Activated T-cell treated with anti-CD3 and anti-CD28 coated beads, Interleukin-2, amount 50 U/mL, for 1 hour (primary cell): Measurements from ENCODE around the gene SLC9A6.

Source experiments
- DNase-seq: peaks from one replicate; pipeline ENCODE4 v3.0.0-alpha.2; 2020

Gene SLC9A6

DNA sequence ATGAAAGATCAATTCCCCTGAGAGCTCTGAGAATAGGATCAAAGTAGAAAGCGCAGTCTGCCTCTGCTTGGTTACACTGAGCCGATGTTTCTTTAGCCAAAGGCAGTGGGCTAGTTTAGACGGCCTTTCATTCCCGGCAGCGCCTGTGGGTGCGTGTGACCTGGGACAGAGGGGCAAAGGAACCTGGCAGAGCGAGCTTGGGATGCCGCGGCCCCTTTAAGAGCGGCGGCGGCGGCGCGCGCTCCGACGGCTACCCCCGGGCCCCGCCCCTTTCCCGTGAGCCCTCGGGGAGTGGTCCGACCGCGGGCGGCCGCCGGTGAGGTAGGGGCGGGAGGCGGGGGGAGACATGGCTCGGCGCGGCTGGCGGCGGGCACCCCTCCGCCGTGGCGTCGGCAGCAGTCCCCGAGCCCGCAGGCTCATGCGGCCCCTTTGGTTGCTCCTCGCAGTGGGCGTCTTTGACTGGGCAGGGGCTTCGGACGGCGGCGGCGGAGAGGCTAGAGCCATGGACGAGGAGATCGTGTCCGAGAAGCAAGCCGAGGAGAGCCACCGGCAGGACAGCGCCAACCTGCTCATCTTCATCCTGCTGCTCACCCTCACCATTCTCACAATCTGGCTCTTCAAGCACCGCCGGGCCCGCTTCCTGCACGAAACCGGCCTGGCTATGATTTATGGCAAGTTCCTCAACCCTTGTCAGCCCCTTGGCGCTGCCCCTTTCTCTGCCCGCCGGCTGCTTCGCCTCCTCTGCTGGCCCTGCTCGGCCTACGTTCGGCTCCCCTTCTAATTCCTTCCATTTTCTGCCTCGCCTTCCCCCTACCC lies at the start of gene SLC9A6:
Gene SLC9A6 (plus strand): TSS at position 279 of the 816 bp plus-strand sequence. CDS start 224 bp downstream, at position 503.
- peak; percentile 69 for DNase-seq

GRCh38 chrX:135944486-135944885 lies 40.7 kb upstream of the SLC9A6 start:
- DNase-seq = no peak

DNA sequence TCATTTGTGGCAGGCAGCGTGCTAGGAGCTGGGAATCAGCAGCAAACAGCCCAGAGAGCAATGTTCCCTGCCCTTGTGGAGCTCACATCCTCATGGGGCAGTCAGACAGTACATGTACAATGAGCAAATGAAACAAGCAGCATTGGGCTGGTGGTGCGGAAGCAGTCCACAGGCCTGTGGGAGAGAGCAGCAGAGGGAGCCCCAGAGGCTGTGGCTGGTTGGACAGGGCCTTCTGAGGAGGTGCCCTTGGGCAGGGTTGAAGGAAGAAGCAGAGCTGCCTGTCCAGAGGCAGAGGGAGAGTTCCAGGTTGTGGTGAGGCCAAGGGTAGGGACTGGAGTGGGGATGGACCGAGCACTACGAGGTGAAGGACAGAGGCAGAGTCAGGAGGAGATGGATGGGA lies 33.9 kb upstream of the SLC9A6 start:
- no peak for DNase-seq

- no peak for DNase-seq
Measured at GRCh38 chrX:135973025-135973547, 12.1 kb upstream of the SLC9A6 start.

GRCh38 chrX:135973548-135974278 lies 11.5 kb upstream of the SLC9A6 start, which contains the start of gene MMGT1:
TSS of gene MMGT1 (minus strand) at chrX:135973988. CDS start at chrX:135973675, 313 bp downstream.
- DNase-seq = peak; percentile 80

- peak; percentile 70 for DNase-seq
Measured at GRCh38 chrX:135974279-135974856, 10.9 kb upstream of the SLC9A6 start.

DNA sequence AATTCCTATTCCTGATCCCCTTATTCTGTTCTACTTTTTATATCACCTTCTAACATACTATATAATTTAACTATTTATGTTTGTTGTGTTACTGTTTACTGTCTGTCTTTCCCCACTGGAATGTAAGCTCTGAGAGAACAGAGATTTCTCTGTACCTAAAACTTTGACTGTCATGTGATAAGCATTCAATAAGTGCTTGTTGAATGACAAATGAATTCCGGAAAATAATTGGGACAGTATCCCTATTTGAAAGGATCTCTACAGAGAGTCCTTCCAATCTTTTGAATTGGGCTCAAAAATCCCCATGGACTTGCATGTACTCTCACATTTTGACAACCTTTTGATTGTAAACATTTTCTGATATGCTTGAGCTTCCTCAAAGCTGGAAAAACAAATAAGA lies 9.8 kb upstream of the SLC9A6 start:
- no peak for DNase-seq

GRCh38 chrX:135977611-135978010 lies 7.6 kb upstream of the SLC9A6 start:
- DNase-seq = no peak

DNA sequence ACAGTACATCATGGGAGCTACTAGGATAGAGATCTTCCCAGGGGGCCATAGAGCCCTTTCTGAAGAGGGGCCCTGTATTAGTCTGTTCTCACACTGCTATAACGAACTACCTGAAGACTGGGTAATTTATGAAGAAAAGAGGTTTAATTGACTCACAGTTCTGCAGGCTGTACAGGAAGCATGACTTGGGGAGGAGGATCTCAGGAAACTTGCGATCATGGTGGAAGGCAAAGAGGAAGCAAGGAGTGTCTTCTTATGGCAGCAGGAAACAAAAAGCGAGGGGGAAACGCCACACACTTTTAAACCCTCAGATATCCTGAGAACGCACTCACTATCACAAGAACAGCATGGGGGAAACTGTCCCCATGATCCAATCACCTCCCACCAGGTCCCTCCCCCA lies 4.2 kb upstream of the SLC9A6 start:
- DNase-seq = no peak

- DNase-seq = no peak
Measured at GRCh38 chrX:135981668-135982067, 3.6 kb upstream of the SLC9A6 start.

GRCh38 chrX:135982860-135983259 lies 2.4 kb upstream of the SLC9A6 start:
- DNase-seq = no peak

DNA sequence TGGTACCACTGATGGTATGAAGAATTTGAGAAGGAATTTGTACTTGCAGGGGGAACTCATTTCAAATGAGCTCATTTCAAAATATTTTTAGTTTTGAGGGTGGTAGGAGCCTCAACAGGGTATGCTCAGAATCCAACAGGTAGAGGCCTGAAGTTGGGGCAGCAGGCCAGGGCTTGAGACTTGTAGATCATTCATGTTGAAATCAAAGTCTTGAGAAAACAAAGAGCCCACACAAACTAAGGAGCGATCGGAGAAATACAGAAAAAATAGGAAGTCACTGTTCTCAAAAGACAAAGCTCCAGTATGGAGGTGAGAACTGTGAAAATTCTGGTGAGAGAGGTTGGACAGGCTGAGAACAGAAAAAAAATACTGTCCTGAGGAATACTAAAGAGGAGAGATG lies 979 bp upstream of the SLC9A6 start:
- no peak for DNase-seq

GRCh38 chrX:135984791-135985156 lies 461 bp upstream of the SLC9A6 start:
- no peak for DNase-seq

GRCh38 chrX:135985973-135986310 lies 707 bp downstream of the SLC9A6 start:
- no peak for DNase-seq

DNA sequence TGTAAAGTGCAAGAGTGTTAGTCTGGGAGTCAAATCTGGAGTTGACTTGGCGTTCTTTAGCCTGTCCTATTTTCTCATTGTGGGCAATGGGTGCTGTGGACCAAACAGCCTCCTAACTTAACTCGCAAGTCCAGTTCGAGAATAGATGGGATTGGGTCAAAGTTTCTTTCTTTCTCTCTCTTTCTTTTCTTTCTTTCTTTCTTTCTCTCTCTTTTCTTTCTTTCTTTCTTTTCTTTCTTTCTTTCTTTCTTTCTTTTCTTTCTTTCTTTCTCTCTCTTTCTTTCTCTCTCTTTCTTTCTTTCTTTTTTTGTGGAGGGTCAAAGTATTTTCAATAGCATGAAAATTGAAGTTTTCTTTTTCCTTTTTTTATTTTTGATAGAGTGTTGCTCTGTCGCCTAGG lies 3.0 kb downstream of the SLC9A6 start:
- DNase-seq = no peak

DNA sequence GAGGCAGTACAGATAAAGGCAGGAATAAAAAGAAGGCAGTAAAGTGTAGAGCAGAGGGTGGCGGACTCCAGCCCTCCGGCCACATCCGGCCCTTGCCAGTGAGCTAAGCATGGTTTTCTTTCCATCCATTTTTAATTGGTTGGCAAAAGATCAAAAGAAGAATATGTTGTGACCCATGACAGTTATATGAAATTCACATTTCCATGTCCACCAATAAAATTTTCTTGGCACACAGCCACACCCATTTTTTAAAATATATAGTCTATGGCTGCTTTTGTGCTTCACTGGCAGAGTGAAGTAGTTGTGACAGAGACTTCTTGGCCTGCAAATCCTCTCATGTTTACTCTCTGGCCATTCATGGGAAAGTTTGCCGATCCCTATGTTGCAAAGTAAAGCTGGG lies 29.8 kb downstream of the SLC9A6 start:
- DNase-seq = no peak

GRCh38 chrX:136016881-136017280 lies 31.6 kb downstream of the SLC9A6 start:
- no peak for DNase-seq

DNA sequence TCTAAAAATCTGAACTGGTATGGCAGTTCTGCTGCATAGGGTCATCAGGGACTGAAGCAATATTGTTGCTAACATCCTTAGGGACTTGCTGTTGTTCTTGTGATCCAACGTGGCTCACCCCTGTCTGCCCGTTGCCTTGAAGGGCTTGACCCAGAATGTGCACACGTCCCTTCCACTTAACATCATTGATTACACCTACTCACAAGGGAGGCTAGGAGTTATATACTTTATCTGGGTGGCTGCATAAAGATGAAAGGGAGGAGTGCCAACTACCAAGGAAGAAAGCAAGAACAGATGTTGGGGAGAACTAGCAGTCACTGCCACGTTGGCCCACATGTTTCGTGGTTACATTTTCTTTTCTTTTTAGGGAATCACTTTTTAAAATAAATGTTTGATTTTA lies 34.0 kb downstream of the SLC9A6 start:
- DNase-seq = no peak

DNA sequence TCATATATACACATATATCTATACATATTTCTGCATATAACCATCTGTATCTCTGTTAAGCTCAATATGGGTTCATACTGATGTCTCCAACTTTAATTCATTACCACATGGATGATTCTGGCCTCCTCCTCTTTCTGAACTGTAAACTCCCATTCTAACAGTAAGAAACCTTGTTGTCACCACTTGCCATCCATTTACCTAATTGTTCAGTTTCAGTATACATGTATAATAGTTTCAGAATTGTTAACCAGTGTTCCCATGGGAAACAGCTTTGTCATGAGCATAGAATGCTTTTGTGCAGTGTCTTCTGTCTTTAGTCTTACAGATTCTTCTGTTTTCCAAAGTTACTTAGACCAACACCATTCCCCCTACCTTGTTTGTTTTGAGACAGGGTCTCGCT lies 35.9 kb downstream of the SLC9A6 start:
- DNase-seq = no peak

- DNase-seq = no peak
Measured at GRCh38 chrX:136021903-136022302, 36.7 kb downstream of the SLC9A6 start.

DNA sequence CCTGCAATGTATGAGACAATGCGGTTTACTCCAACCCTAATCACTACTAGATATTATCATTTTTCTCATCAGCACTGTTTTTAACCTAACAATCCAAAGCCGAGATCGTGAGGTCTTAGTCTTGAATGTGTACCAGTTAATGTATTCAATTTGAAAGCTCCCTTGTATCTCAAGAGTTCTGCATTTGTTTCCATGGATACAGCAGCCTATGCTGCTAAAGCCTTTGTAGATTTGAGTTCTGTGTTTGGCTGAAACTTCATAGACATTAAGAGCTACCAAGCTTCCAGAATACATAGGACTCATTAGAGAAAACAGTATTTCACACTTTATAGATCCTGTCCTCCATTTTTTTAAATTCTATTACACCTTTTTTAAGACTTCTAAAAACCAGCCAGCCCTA lies 39.9 kb downstream of the SLC9A6 start:
- DNase-seq = no peak

DNA sequence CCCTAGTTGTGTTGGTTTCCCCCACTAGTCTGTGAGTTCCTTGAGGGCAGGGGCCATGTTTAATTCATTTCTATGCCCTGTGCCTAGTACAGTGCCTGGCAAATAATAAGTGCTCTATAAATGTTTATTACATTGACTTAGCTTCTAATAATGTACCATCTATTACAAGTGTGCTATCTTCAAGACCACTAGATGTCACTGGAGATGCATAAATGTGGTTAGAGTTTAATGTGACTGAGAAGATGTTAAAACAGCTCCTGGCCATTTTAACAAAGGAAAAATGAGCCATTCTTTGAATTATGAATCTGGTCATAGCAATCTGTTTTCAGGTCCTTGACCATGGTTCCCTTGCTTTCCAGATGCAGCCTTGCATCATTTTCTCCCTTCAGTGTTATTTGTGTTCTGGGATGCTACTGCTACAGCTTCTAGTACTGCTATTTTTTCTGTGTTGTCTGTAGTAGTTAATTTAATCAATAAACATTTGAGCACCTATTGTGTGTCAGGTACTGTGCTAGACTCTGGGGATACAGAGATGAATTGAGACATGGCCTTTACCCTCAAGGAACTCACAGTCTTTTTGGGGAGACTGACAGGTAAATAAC lies 43.2 kb downstream of the SLC9A6 start:
- DNase-seq = no peak

GRCh38 chrX:136029766-136030165 lies 44.5 kb downstream of the SLC9A6 start:
- DNase-seq = no peak
